Purkinje cell (primary cell): ENCODE measurements around the gene EVI2A. TPM values are rescaled to one million over a fixed set of nuclear protein-coding genes. Genes with fewer than 3 reads are reported as not detected.

Experiments
- polyA plus RNA-seq: library from polyadenylated mRNA; unstranded; fragments of >200 nt; fragmentation: Nextera tagmentation; gene quantifications from 2 replicates; pipeline ENCODE4 v1.2.1, GENCODE V29; 2014

Gene EVI2A, protein sequence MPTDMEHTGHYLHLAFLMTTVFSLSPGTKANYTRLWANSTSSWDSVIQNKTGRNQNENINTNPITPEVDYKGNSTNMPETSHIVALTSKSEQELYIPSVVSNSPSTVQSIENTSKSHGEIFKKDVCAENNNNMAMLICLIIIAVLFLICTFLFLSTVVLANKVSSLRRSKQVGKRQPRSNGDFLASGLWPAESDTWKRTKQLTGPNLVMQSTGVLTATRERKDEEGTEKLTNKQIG
- polyA plus RNA-seq = 4.7 and 5.7 TPM in 2 replicates

DNA sequence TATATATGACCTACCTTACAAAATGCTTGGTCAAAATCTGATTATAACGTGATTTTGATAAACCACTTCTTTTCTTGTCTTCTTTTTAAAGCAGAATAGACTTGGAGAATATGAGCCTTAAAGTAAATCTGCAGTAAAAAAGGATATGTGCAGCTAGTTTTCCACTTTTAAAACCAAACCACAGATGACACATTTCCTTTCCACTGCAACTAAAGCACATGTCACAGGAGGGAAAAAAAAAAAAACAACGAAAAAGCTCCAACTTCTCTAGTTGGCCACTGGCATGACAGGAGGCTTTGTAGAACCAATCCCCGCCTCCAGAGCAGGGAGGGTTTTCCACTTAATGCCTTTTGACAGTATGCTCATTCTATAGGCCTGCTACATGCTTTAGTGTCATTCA lies at the start of gene EVI2A:
EVI2A (minus strand) TSS at position 142 of the 400 bp plus-strand sequence. CDS start 2,609 bp downstream, outside the sequence.

DNA sequence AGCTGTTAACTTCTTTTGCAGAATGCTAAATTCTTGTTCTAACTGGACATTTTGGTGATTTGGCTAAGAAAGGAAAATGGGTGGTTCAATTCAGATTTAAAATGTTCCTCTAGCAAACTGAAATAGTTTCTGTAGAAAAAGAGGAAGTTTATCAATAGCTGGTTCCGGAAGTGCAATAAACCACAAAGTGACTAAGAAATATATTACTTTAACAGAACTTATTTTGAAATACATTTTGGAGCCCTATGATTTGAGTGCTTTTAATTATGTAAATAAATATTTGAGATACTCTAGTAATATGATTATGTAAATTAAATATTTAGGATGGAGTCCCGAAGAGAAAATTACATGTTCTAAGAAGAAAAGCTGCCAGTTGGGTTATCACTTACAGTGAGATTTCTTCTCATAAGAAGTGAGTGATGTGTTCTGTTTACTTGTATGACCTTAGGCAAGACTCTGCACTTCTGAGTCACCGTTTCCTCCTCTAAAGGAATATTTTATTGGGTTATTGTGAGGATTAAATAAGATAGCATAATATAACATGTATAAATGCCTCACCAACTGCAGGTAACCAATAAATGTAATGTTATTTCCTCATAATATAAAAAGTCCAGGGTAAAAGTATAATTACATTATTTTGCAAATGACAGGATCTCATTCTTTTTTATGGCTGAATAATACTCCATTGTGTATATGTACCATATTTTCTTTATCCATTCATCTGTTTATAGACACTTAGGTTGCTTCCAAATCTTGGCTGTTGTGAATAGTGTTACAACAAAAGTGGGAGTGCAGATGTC lies 7.2 kb downstream of the EVI2A start, which contains the start of gene EVI2B:
EVI2B (minus strand) TSS at position 73 of the 800 bp plus-strand sequence. CDS start 8,445 bp downstream, outside the sequence.

DNA sequence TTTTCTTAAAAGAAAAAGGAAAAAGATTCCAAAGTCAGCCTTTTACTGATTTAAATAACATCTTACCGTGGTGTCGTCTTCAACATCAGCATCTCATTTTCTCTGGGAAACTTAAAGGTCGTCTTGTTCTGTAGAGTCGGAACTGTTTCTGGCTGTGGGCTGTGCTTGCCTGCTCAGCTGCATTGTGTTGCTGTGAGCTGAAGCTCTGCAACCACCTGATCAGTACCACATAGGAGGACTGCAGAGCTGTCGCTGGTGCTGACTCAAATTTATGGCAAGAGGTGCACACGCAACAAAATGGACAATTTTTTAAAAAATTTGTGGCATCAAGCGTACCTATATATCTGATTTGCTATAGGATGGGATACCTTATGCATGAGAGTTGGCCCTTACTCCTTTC lies 24.3 kb downstream of the EVI2A start, which contains the start of gene OMG:
OMG (minus strand) TSS at position 150 of the 400 bp plus-strand sequence. CDS start 908 bp downstream, outside the sequence.

Other genes starting within 250 kb of the EVI2A start
- gene NF1, start 226.6 kb downstream of the EVI2A start, polyA plus RNA-seq = 15.2 and 24.8 TPM in 2 replicates
- gene OMG, start 24.4 kb downstream of the EVI2A start, polyA plus RNA-seq = 351 and 425 TPM in 2 replicates
- gene EVI2B, start 7.6 kb downstream of the EVI2A start, polyA plus RNA-seq = not detected in 2 replicates
- gene RAB11FIP4, start 70.1 kb upstream of the EVI2A start, polyA plus RNA-seq = 5.3 and 6.0 TPM in 2 replicates